NCI-H1694 (cell line): ENCODE measurements around the gene SMYD3.
"Not testable (repeated sequence)": the region's sequence is repeated elsewhere in the genome, so short reads cannot be mapped to it uniquely, and the experiment has no call there.

Experiments
- DNase-seq: peaks from one replicate; lab custom pipeline; 2025; lab: John Stamatoyannopoulos, UW

SMYD3 gene

DNA sequence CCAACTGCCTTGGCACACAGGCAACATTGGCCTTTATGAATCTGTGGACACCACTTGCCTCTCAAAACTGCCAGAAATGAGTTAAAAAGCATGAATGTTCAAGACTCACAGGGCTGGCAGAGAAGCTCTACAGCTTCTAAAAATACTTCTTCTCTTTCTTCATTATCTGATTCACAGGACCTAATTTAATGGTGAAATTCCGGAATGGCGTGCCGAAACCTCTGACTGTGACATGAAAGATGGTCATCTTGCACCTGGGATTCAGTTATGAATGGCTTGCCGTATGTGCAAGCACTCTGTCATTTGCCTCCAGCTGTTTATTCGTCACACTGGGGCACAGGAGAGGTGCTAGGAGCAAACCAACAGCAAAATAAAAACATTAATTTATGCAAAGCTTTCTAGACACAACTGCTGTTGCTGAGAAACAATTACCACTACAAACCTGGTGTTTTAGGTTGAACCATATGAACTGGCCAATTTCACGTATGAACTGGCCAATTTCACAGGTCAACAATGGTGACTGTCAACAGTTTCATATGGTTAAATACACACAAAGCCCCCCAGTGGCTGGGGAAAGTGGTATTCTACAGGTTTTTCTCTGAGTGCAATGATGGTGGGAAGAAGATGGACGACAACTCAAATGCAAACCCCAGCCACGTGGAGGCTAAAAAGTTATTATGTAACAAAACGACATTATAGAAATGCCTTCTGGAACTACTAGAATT lies 704.0 kb downstream of the SMYD3 start:
- no peak for DNase-seq

DNA sequence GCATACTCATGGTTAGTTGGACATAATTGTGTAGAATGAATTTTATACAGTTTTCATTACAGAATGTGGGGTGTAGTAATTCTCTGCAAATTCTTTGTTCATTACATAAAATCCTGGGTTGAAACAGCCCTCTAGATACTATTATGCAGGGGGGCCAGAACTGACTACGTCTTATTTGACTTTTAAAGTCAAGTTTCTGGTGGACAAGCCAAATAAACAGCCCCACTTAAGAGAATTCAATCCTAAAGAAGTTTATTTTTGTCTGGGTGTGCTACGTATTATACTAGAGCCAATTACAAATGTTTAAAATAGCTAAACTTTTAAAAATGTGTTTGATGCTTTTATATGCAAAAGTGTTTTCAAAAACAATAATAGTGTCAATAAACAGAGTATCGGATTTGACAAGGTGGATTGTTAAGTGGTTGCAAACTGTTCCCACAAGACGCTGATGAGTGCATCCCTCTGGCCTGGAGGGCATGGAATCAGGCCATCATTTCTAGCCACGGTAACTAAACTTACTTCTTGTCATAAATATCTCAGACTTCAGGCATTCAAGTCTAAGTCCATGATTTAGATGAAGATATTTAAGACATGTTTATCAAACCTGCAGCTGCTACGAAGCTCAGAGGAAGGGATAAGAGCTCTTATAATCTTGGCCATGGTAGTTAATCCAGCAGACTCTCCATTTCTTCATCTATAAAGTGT lies 706.0 kb downstream of the SMYD3 start:
- no peak for DNase-seq

DNA sequence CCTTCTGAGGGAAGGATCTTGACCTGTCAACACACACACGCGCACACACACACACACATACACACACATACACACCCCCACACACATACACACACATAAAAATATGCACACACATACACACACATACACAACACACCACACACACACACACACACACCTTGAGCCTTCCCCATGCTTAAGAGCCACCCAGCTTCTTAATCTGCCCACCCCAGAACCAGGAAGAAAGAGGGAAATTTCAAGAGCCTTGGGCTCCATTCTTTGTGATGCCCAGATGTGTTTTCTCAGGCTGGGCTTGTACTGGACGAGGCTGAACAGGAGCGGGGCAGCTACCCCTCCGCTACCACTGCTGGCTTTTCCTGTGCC lies 708.7 kb downstream of the SMYD3 start:
- no peak for DNase-seq

DNA sequence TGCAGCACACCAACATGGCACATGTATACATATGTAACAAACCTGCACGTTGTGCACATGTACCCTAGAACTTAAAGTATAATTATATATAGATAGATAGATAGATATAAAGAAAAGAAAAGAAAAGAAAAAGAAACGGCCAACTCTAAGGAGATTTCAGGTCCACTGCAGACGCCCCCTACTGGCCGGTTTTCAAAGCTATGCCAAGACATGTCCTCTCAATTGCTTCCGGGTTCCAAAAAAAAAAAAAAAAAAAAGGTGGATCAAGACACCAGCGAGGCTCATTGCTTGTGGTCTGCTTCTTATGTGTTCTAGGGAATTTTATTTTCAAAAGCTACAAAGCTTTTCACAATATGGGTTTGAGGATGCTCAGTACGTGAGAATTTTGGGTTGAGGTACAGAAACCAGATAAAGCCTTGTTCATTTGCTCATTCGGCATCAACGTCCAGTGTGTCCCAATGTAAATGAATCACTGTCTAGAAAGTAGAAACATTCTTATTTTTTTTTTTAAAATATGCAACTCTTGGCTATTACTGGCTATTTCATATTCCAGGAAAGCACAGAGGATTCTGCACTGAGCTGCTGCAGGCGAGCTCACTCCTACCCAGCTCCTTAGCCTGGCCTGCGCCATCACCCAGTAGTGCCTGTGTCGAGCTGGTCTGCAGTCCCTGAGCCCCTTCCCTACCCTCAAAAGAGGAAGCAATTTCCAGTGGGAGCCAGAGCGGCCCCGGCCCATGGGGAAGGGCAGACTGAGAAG lies 709.3 kb downstream of the SMYD3 start:
- DNase-seq: no peak

DNA sequence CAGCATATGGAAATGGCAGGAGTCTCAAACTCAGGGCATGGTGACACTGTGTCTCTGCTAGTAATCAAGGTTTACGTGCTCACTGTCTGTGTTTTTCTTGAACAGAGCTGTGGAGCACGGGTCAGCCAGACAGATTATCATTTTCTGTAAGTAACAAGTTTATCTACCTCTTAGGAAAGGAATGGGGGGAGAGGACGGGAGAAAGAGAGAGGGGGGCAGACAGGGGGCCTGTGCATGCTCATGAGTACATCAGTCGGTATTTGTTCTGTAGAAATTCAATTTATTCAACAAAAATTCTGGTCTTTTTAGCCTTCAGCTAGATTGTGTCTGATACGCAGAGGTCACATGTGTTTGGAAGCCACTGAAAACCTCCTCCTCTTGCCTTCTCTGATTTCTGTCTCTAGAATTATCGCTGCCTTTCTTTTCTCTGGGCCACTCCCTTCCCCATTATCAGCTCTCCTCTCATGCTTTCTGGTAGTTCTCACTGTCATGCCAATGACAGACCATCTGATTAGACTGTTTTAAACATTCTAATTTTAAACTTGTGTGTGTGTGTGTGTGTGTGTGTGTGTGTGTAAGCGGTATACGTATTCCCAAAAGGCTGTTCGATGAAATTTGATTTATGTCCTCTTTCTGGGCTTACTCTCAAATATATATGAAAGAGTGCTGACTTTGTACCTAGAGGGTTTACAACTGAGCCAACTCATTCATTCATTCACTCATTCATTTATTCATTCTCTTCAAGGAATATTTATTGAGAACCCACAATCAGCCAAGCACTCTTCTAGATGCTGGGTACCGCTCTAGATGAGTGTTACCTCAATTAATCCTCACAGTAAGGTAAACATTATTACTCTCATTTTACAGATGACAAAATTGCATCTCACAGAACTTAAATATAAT lies 715.4 kb downstream of the SMYD3 start:
- DNase-seq: no peak

DNA sequence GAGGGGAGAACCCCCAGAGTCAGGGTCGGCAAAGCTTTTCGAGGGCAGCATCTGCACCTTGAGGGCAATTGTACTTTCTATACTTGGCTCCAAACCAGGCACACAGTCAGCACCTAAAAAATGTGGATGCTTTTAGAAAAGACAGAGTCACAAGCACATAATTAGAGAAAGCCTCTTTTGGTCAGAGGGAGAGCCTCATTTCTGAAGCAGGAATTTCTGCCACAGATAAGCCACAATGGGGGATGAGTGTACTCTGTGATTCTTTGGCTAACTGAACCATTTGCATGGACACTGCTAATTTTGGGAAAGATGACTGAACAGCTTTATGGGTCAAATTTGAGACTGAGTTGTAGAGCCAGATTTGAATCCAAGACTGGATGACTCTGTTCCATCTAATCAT lies 716.6 kb downstream of the SMYD3 start:
- no peak for DNase-seq

DNA sequence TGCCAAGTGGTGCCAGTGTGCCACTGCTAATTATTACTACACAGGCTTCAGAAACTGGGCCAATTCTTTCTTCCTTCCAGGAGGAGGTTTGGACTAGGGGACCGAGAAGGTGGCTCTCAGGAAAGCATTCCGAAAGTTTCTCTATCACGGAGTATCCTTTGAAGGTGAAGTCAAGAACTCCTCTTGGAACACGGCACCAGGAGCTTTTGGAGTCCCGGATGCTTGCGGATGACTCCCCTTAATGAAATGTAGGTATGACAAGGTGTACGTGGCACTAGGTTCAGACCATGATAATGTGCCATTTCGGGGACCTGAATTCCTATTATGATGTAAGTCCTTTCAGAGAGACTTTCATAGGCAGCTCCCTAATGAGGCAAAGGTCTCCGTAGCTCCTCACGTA lies 718.2 kb downstream of the SMYD3 start:
- no peak for DNase-seq

DNA sequence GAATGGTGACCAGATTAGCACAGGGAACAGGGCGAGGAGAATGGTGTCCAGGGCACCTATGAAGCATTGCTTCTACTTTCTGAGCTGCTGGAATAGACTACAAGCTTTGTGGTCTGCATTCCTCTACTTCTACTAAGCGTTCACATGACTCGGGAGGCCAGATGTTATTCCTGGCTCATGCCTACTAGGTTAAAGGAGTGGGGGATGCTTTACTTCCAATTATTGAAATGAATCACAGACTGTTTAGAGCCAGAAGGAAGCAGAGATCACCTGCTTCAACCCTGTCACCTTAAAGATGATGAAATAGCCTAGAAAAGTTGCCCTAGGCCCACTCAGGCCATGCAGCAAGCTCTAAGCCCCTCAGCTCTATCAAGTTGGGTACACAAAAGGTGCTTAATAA lies 718.8 kb downstream of the SMYD3 start:
- no peak for DNase-seq

DNA sequence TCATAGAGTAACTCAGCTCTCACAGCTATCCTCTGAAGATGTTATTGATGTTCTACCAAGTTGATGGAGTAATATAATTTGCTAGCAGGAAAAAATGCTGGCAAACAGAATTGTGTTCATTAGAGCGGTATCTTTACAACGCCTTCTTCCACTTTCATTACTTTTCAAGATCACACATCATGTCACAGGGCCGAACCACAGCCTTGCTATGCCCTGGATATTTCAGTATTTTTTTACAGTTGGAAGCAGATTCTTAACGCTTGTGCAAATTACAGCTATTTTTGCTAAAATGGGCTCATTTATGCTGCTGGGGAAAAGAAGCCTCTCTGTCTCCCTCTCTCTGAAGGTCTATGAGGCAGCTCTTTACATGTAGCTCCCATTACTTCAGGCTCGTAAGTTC lies 720.1 kb downstream of the SMYD3 start:
- no peak for DNase-seq

DNA sequence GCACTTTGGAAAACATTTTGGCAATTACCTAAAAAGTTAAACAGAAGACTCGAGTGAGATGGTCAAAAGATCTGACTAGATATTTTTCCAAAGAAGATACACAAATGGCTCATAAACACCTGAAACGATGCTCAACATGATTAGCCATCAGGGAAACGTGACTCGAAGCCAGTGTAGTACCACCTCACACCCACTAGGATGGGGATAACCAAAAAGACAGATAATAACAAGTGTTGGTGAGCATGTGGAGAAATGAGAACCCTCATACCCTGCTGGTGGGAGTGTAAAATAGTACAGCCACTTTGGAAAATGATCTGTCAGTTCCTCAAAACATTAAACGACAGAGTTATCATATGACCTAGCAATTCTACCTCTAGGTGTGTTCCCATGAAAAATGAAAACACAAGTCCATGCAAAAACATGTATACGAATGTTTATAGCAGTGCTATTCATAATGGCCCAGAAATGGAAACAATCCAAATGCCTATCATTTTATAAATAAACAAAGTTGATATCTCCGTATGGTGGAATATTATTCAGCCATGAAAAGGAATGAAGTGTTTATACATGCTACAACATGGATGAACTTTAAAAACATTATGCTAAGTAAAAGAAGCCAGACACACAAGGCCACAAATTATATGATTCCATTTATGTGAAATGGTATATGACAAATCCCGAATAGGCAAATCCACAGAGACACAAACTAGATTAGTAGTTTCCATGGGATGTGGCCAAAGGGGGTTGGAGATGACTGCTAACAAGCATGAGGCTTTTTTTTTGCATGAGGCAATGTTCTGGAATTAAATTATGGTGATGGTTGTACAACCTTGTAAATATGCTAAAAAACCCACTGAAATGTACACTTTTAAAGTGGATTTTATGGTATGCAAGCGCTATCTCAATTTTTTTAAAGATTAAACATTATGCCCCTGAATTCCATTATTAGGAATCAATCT lies 727.0 kb downstream of the SMYD3 start:
- DNase-seq: no peak

DNA sequence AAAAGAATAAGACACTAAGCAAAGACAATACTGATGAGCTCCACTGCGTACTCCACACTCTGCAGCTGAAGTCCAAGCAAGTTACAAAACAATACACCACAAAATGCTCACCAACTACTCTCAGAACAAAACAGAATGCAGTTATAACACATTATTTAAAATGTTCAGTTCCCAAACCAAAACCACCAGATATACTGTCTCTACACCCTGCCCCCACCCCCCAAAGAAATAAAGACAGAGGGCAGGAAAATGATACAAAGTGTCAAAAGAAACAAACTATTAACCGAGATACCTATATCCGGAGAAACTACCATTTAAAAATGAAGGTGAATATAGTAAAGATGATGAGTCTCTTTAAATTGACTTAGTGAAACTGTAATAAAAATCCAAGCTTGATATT lies 729.3 kb downstream of the SMYD3 start:
- DNase-seq: no peak

DNA sequence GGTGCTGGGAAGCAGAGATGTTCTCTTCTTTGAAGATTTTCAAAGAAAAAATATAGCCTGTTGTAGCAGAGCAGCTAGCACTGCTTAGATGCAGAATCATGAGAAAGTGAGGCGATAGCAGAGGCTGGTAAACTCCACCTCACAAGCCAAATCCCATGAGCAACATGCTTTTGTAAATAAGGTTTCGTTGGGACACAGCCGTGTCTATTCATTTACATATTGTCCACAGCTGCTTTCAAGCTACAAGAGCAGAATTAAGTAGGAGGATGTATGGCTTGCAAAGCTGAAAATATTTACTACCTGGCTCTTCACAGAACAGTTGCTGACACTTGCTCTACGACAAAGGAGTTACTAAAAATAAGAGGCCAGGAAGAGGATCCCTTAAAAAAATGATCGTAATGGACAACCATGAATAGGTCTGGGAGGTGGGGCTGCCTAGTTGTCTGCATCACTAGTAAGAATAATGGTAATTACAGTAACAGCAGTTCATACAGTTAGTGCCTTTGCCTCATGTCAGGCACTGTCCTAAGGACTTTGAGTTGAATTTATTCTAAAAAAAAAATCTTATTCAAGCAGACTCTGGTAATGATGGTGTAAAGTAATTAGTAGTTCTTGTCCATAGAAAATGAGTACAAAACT lies 730.3 kb downstream of the SMYD3 start:
- no peak for DNase-seq

DNA sequence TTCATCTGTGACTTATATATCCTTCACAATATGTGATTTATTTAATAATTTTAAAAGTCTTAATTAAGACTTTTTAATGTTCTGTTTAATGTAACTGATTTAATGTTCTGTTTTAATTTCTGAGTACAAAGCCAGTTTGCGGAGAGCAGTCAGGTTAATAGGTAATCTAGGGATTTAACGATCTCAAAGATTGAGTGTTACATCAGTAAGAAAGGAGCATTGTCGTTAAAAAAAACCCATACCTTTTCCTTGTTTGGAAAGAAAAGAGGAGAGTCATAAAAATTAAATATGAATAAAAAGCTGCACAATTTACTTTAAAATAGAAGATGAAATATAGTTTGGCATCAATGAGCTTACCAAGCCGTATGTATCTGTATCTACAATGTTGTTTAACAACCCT lies 730.9 kb downstream of the SMYD3 start:
- DNase-seq: no peak

DNA sequence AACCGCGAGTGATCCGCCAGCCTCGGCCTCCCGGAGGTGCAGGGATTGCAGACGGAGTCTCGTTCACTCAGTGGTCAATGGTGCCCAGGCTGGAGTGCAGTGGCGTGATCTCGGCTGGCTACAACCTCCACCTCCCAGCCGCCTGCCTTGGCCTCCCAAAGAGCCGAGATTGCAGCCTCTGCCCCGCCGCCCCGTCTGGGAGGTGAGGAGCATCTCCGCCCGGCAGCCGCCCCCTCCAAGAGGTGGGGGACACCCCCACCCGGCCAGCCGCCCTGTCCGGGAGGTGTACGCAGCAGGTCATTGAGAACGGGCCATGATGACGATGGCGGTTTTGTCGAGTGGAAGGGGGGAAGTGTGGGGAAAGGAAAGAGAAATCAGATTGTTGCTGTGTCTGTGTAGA lies 732.1 kb downstream of the SMYD3 start:
- not testable (repeated sequence) for DNase-seq

DNA sequence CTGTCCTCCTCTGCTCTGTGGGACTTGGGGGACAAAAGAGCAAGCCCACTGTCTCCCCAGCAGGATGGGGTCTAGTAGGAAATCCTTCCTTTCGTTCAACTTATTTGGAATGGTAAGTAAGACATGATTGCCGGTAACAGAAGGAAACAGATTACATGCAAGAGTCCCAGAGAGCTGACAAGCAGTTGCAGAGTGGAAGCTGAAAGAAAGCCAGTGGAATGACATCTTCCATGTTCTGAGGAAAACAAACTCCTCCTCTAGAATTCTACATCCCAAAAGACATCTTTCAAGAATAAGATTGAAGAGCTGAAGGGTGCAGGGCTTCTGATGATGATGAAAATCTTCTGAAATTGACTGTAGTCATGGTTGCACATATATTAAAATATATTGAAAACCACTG lies 732.9 kb downstream of the SMYD3 start:
- no peak for DNase-seq

DNA sequence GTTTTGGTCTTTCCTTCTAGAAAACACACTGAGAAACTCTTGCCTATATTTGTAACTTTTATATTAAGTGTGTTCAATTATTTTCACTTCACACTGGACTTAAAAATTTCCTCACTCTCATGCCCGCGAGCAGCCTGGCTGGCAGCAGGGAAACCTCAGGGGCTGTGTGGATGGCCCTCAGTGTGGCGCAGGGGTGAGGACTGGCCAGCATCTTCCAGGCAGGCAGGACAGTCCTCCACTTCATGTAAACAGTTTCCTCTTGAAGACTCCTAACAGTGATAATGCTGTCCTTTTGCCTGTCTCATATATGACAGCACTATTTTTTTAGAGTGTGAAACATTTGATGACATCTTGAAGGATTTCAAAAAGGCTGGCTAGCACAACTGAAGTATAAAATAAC lies 733.7 kb downstream of the SMYD3 start:
- no peak for DNase-seq

DNA sequence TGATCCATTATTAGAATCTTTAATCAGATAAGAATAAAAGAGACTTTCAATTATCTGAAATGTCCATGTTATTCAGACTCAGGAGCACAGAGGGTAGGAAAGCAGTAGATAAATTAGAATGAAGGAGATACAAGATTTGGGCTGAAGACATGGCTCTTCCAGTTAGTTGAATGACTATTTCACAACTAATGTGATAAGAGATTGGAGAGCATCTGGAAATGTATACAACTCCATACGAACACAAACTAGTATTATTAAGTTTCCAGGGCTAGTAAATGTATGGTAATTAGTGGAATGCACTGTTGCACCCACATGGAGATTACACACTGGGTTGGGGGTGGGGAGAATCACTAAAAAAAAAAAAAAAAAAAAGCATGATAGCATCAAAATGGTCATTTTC lies 734.3 kb downstream of the SMYD3 start:
- no peak for DNase-seq

DNA sequence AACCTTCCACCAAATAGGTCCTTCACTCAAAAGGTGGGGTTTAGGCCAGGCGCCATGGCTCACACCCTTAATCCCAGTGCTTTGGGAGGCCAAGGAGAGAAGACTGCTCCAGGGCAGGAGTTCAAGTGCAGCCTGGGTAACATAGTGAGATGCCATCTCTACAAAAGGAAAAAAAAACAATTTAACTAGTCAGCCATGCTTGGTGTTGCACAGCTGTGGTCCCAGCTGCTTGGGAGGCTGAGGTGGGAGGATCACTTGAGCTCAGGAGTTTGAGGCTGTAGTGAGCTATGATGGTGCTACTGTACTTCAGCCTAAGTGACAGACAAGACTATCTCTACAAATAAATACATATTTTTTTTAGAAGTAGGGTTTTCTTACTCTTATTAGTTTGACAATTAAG lies 734.8 kb downstream of the SMYD3 start:
- no peak for DNase-seq

DNA sequence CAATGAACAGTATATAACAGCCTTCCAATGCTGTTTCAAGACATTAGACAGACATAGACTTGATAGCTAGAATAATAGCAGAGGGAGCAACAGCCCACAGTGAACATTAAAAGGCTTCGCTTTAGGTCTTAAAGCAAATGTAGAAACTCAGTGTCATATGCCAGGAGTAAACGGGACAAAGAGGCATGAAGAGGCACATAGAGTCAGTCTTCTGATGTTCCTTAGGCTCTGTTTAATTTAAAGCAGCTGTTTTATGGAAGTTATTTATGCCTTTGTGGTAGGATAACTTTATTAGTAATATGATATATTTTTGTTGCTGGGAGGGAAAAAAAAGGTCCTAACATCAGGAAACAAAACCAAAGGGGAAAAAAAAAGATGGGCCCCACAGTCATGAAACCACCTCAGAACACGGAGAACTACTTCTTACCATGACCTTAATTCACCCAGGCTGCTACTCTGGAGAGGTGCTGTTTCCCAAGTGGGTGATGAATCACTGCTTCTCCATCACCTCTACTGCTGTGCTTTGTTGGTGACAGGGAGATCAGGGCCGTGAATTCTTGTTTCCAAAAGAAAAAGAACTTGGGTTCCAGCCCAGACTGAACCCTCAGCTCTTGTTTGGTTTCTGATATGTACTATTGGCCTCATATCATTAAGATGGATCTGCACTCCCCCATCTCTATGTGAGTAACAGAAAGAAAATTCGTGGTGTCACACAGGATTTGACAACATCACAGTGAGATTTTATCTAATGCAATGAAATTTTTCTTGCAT lies 735.4 kb downstream of the SMYD3 start:
- no peak for DNase-seq

DNA sequence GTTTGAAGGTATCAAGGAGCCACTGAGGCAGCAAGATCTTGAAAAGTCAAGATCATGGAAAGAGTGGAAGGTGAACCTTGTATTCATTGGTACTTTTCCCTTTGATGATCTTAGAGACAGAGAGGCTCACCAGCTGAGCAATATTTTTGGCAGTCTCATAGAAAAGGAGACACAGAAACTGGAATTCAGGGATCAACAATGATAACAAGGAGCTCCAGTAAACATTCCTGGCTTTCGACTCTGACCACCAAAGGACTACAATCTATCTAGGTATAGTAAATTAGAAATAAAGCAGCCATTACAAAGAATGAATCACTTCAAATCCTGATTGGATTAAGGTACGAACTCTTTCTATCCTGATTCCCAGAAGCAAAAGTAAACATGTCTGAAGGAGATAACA lies 736.9 kb downstream of the SMYD3 start:
- DNase-seq: no peak
